Measurements from ENCODE around the gene LAPTM4A.

GRCh38 chr2:20008703-20009102, 42.7 kb downstream of the LAPTM4A start:
- TF ChIP-seq EZH2 (IDR thresholded peaks at IDR 0.05; ENCODE audit: borderline replicate concordance, low read length): no peak
- TF ChIP-seq CTCF (conservative IDR thresholded peaks at IDR 0.05 in 1 of 2, IDR thresholded peaks at IDR 0.05 in 1 of 2; ENCODE audit: extremely low read depth in 1 of 2, insufficient read depth in 1 of 2, low read depth in 1 of 2, low read length in 2 of 2): no peak
